ENCODE results near the gene CLRN2.
"Not testable (repeated sequence)": the region's sequence is repeated elsewhere in the genome, so short reads cannot be mapped to it uniquely, and the experiment has no call there.

CLRN2 gene

GRCh38 chr4:17575177-17575576 is 60.2 kb downstream of the CLRN2 start:
- not testable (repeated sequence) for H3K27me3 ChIP-seq (ENCODE audit: control insufficient read depth, insufficient read depth, low read length); H3K36me3 ChIP-seq (ENCODE audit: control insufficient read depth, insufficient read depth, low read length); H3K9ac ChIP-seq (ENCODE audit: low read depth, low read length); H3K4me3 ChIP-seq (ENCODE audit: low read depth, low read length); H3K4me1 ChIP-seq (ENCODE audit: control insufficient read depth, insufficient read depth, low read length); H3K9me3 ChIP-seq (ENCODE audit: control insufficient read depth, insufficient read depth, low read length)

Measured in iPS-15b (cell line).